Psoas muscle (tissue), 8 donors: ENCODE results near the gene THRA. TPM values are rescaled to one million over a fixed set of nuclear protein-coding genes. Genes with fewer than 3 reads are reported as not detected.
A peak's percentile ranks its signal among the peaks of the same experiment; 100 is the strongest.

ENCODE experiments used
- ATAC-seq, 4 donors: fragments of 200-7000 bp; cut with Tn5 transposase; one replicate each; pipeline ENCODE4 v1.9.1; 2020; ENCODE audit warnings: moderate library complexity in 3 of 4, mild to moderate bottlenecking in 2 of 4
- DNase-seq, 2 donors: peaks; one replicate each; pipeline ENCODE4 v3.0.0-alpha.2; 2020
- H3K27ac ChIP-seq: fragments of 200-600 bp; one replicate; pipeline ENCODE4 v1.8.0; 2022
- H3K27me3 ChIP-seq, 3 donors: fragments of 200-600 bp in 1 of 3; one replicate each; pipeline versions ENCODE4 v1.6.1 to v1.8.0; 2013 to 2022; ENCODE audit warnings: low read length in 2 of 3, mild to moderate bottlenecking in 2 of 3, moderate library complexity in 1 of 3; ENCODE audit not compliant: insufficient read depth in 3 of 3
- H3K36me3 ChIP-seq, 2 donors: fragments of 200-600 bp in 1 of 2; one replicate each; pipeline versions ENCODE4 v1.6.1 to v1.8.0; 2013 to 2022; ENCODE audit warnings: low read depth in 1 of 2, mild to moderate bottlenecking in 1 of 2, moderate library complexity in 1 of 2; ENCODE audit not compliant: insufficient read depth in 1 of 2
- H3K4me1 ChIP-seq: fragments of 200-600 bp; one replicate; pipeline ENCODE4 v1.8.0; 2022
- H3K4me3 ChIP-seq: fragments of 200-600 bp; one replicate; pipeline ENCODE4 v1.8.0; 2022; ENCODE audit warnings: mild to moderate bottlenecking
- H3K9me3 ChIP-seq: fragments of 200-600 bp; one replicate; pipeline ENCODE4 v1.8.0; 2022
- WGBS, 3 donors: extraction: QIAGEN DNeasy Blood & Tissue Kit; methylation state at CpG; one replicate each; pipeline versions ENCODE4 v1.1.6 to v1.1.7; 2013; 5-methylcytosine and 5-hydroxymethylcytosine counted together
- intact Hi-C, 2 donors: fragments of 100-400 bp; cut with DNase I; formaldehyde crosslinking; loops; one replicate each; pipeline versions ENCODE4 v1.11.0 to v1.14.2; 2022
- polyA plus RNA-seq, 3 donors: library from polyadenylated mRNA; stranded (reverse); fragments of 200-250 nt; gene quantifications; one replicate each; pipeline ENCODE4 v1.2.3, GENCODE V29; 2013
- total RNA-seq, 4 donors: library from RNA; stranded (reverse); fragmentation: NEBNext Ultra II Directional in 2 of 4; extraction: Animal tissue kit (Norgen Biotek cat#: 25700) in 2 of 4; gene quantifications; one replicate each; pipeline versions ENCODE4 v1.2.1 to v1.2.4, GENCODE V29; 2021 to 2023
- TF ChIP-seq, protein P1 (sequence below): fragments of 200-600 bp; IDR thresholded peaks from one replicate; pipeline ENCODE4 v1.8.0; 2022; ENCODE audit warnings: antibody characterized with exemption
- donor health status: healthy with polysubstance abuse.
- donor health status: DM: no; HTN: no; CAD: no; lungs with moderate emphysema.
- donor health status: Bipolar disorder and iron deficiency.
- donor health status: healthy.
- donor health status: DM: yes; HTN: yes; CAD: no.
- donor health status: DM: no; HTN: no; CAD: no.
- donor health status: DM: no; HTN: no; CAD: no.
- donor health status: DM: yes; HTN: yes; CAD: no.

The THRA gene
- total and polyA plus RNA-seq, 7 donors, result 9.5 to 60.0 (median 41.2) TPM

DNA sequence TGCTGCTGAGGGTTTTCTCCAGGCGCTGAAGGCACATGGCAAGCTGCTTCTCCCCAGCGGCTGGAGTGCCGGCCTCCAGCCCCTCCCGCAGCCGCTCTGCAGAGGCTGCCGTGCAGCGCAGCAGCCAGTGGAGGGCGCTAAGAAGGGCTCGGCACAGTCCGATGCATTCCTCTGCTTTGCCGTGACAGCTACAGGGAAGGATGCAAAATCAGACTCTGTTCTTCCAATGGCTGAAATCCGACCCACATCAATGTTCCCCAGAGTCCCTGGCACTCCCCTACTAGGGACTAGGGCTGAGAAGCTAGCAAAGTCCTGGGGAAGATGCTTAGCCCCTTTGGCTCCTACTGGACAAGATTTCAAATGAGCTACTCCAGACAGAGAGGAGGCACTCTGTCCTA, 27.6 kb upstream of the THRA start:
- DNase-seq (no peak), ATAC-seq (peak in 2 of 4 donors; percentile 16 to 23)
- TF ChIP-seq, protein P1, sequence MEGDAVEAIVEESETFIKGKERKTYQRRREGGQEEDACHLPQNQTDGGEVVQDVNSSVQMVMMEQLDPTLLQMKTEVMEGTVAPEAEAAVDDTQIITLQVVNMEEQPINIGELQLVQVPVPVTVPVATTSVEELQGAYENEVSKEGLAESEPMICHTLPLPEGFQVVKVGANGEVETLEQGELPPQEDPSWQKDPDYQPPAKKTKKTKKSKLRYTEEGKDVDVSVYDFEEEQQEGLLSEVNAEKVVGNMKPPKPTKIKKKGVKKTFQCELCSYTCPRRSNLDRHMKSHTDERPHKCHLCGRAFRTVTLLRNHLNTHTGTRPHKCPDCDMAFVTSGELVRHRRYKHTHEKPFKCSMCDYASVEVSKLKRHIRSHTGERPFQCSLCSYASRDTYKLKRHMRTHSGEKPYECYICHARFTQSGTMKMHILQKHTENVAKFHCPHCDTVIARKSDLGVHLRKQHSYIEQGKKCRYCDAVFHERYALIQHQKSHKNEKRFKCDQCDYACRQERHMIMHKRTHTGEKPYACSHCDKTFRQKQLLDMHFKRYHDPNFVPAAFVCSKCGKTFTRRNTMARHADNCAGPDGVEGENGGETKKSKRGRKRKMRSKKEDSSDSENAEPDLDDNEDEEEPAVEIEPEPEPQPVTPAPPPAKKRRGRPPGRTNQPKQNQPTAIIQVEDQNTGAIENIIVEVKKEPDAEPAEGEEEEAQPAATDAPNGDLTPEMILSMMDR, result peak; percentile 26
- intact Hi-C loops, result no loop called here
- Histone ChIP-seq H3K9me3 (no peaks in the 10 kb centered on the region), H3K27ac (no peak overlapping the region), H3K4me1 (peaks cover 38% of the 10 kb centered on the region), H3K27me3 (no peaks in the 10 kb centered on the region), H3K4me3 (no peak overlapping the region), H3K36me3 (peaks cover 7 to 59% of the 10 kb centered on the region in 2 donors)
- WGBS, 3 donors, result 26 to 38% (median 28%) methylated on average over 12 of the region's 12 CpGs

GRCh38 chr17:40038882-40039513, 23.8 kb upstream of the THRA start:
- intact Hi-C loops, result no loop called here
- H3K4me3 ChIP-seq, result peak overlapping the region; percentile 24
- peaks cover 15% of the 10 kb centered on the region for H3K4me1 ChIP-seq

DNA sequence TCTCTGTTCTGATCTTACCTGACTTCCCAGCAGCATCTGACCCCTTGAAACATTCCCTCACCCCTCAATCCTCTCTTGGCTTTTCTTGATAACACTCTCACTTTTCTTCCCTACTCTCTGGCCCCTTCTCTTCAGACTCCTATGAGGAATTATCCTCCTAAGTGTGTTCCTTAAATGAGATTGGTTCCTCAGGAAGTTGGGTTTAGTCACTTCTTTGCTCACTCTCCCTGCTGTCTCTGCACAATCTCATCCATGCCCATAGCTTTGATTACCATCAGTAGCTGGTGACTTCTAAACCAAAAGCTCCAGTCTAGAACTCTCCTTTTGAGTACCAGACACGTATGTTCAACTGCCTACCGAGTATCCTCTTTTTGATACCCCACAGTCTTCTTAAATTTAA, 21.6 kb upstream of the THRA start:
- peaks cover 15% of the 10 kb centered on the region for H3K4me1 ChIP-seq
- H3K27me3 ChIP-seq, result no peaks in the 10 kb centered on the region
- peaks cover 0 to 33% of the 10 kb centered on the region in 2 donors for H3K36me3 ChIP-seq
- H3K4me3 ChIP-seq, result no peak overlapping the region
- DNase-seq (no peak), ATAC-seq (no peak)
- intact Hi-C loops, result no loop called here
- TF ChIP-seq, protein P1, result no peak
- 91 to 98% (median 93%) methylated on average over 2 of the region's 2 CpGs for WGBS, 3 donors
- no peaks in the 10 kb centered on the region for H3K9me3 ChIP-seq
- no peak overlapping the region for H3K27ac ChIP-seq

More at GRCh38 chr17:40038882-40039513, 23.8 kb upstream of the THRA start:
- peak; percentile 94 to 99 (median 96) for ATAC-seq
- H3K36me3 ChIP-seq, result peaks cover 0 to 37% of the 10 kb centered on the region in 2 donors
- DNase-seq, result peak; percentile 79 to 89
- TF ChIP-seq, protein P1, result peak; percentile 75
- no peaks in the 10 kb centered on the region for H3K9me3 ChIP-seq
- H3K27me3 ChIP-seq, result no peaks in the 10 kb centered on the region
- peak overlapping the region; percentile 84 for H3K27ac ChIP-seq
- WGBS, 3 donors, result 13 to 16% (median 15%) methylated on average over 11 of the region's 11 CpGs

- ATAC-seq (no peak), DNase-seq (no peak)
- H3K27ac ChIP-seq, result no peak overlapping the region
- peaks cover 10% of the 10 kb centered on the region for H3K4me1 ChIP-seq
- TF ChIP-seq, protein P1, result no peak
- H3K36me3 ChIP-seq, result peaks cover 0 to 19% of the 10 kb centered on the region in 2 donors
- no peak overlapping the region for H3K4me3 ChIP-seq
- intact Hi-C loops, result no loop called here
- no peaks in the 10 kb centered on the region for H3K27me3 ChIP-seq
- H3K9me3 ChIP-seq, result no peaks in the 10 kb centered on the region
- WGBS, 3 donors, result 70 to 80% (median 75%) methylated on average over 6 of the region's 6 CpGs
Observed at GRCh38 chr17:40056379-40057015, 6.3 kb upstream of the THRA start.
